Measurements from ENCODE around the gene XPNPEP2.

- TF ChIP-seq CTCF (IDR thresholded peaks at IDR 0.05) (no peak), ZNF532 (CRISPR knock-in tag; IDR thresholded peaks at IDR 0.05; ENCODE audit: borderline replicate concordance) (no peak), E2F4 (CRISPR knock-in tag; IDR thresholded peaks at IDR 0.05; ENCODE audit: borderline replicate concordance, low read depth) (no peak), MYBL2 (CRISPR knock-in tag; IDR thresholded peaks at IDR 0.05) (no peak), TP53 (CRISPR knock-in tag; IDR thresholded peaks at IDR 0.05) (no peak), ZNF138 (CRISPR knock-in tag; conservative IDR thresholded peaks at IDR 0.05) (no peak), MAX (CRISPR knock-in tag; IDR thresholded peaks at IDR 0.05) (no peak)
These were observed 46.6 kb downstream of the XPNPEP2 start for GRCh38 chrX:129785160-129785947.
